GM13976 (cell line): ENCODE measurements around the gene SLC38A10.

ENCODE experiments used
- DNase-seq: peaks from one replicate; pipeline ENCODE4 v3.0.0; 2012; ENCODE audit warnings: low spot score
- CTCF ChIP-seq: IDR thresholded peaks from 2 replicates; pipeline ENCODE4 v1.5.1; 2012; ENCODE audit warnings: borderline replicate concordance, mild to moderate bottlenecking; ENCODE audit not compliant: insufficient read depth; ENCODE audit errors: extremely low read depth, missing control alignments, control extremely low read depth
- in situ Hi-C: fragments of 300-500 bp; cut with MboI; formaldehyde crosslinking; loops from one replicate; pipeline ENCODE4 v1.12.0; 2022; ENCODE audit warnings: low sequenced_read_pairs, mixed read lengths, inconsistent platforms; ENCODE audit not compliant: unreplicated experiment

Gene SLC38A10

GRCh38 chr17:81257533-81257932, 37.6 kb downstream of the SLC38A10 start:
- DNase-seq, result no peak
- in situ Hi-C loops, result loop anchor here (10.0 kb wide), 1 partner anchor 227 kb away; no protein-coding TSS in a partner anchor
- TF ChIP-seq CTCF, result no peak

GRCh38 chr17:81256616-81257015, 38.5 kb downstream of the SLC38A10 start:
- in situ Hi-C loops, result loop anchor here (10.0 kb wide), 1 partner anchor 228 kb away; no protein-coding TSS in a partner anchor
- DNase-seq, result no peak
- no peak for TF ChIP-seq CTCF

GRCh38 chr17:81254955-81255717, 40.0 kb downstream of the SLC38A10 start:
- peak; percentile 21 for TF ChIP-seq CTCF
- DNase-seq, result no peak
- in situ Hi-C loops, result loop anchor here (10.0 kb wide), 1 partner anchor 230 kb away; no protein-coding TSS in a partner anchor

GRCh38 chr17:81253358-81254131, 41.6 kb downstream of the SLC38A10 start:
- peak; percentile 76 for DNase-seq
- in situ Hi-C loops, result loop anchor here (10.0 kb wide), 1 partner anchor 231 kb away; no protein-coding TSS in a partner anchor
- TF ChIP-seq CTCF, result peak; percentile 76

- TF ChIP-seq CTCF, result peak; percentile 15
- in situ Hi-C loops, result loop anchor here (10.0 kb wide), 1 partner anchor 232 kb away; no protein-coding TSS in a partner anchor
- no peak for DNase-seq
Measured at GRCh38 chr17:81252987-81253329, 42.1 kb downstream of the SLC38A10 start.

GRCh38 chr17:81252326-81252986, 42.7 kb downstream of the SLC38A10 start:
- TF ChIP-seq CTCF, result no peak
- no peak for DNase-seq
- in situ Hi-C loops, result loop anchor here (10.0 kb wide), 1 partner anchor 232 kb away; no protein-coding TSS in a partner anchor
